ENCODE measurements around the gene CRYGN.

DNA sequence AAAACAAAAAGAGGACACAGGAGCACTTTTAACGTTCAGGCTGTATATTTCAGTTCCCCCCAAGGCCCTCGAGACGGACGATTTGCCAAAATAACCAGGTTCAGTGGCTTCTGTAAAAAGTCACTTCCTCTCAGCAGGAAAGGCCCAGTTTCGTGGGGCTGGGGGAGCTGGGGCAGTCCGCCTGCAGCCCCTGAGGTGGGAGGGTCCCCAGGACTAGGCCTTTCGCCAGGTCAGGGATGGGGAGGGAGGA lies 58.9 kb downstream of the CRYGN start:
- TF ChIP-seq, protein P1, sequence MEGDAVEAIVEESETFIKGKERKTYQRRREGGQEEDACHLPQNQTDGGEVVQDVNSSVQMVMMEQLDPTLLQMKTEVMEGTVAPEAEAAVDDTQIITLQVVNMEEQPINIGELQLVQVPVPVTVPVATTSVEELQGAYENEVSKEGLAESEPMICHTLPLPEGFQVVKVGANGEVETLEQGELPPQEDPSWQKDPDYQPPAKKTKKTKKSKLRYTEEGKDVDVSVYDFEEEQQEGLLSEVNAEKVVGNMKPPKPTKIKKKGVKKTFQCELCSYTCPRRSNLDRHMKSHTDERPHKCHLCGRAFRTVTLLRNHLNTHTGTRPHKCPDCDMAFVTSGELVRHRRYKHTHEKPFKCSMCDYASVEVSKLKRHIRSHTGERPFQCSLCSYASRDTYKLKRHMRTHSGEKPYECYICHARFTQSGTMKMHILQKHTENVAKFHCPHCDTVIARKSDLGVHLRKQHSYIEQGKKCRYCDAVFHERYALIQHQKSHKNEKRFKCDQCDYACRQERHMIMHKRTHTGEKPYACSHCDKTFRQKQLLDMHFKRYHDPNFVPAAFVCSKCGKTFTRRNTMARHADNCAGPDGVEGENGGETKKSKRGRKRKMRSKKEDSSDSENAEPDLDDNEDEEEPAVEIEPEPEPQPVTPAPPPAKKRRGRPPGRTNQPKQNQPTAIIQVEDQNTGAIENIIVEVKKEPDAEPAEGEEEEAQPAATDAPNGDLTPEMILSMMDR (conservative IDR thresholded peaks at IDR 0.05; ENCODE audit: low read length) = no peak
- TF ChIP-seq EZH2phosphoT487 (IDR thresholded peaks at IDR 0.05; ENCODE audit: borderline replicate concordance) = no peak

Measured in Loucy (cell line).